K562 (cell line): ENCODE results near the gene PTPRO. TPM values are rescaled to one million over a fixed set of nuclear protein-coding genes. Genes with fewer than 3 reads are reported as not detected.

Source experiments
- ATAC-seq: fragments of 200-7000 bp; cut with Tn5 transposase; 3 replicates; pipeline ENCODE4 v1.9.1; 2020; ENCODE audit warnings: moderate library complexity
- BruUV-seq: library from RNA; stranded (reverse); fragments of 400-500 nt; replicated peaks from 2 replicates; lab custom pipeline; 2021; lab: Mats Ljungman, UMichigan
- CTCF ChIA-PET: fragments of 300-600 bp; formaldehyde crosslinking; extraction: SDS; loops from one replicate; lab custom pipeline; 2021; ENCODE audit warnings: low intra/inter-chr PET ratio; lab: Yijun Ruan, JAX
- POLR2A ChIA-PET: fragments of 300-600, 350-650 bp; sonication (Branson Sonifier 250); formaldehyde crosslinking; extraction: SDS; loops from one replicate; lab custom pipeline; 2021; ENCODE audit warnings: antibody characterized with exemption, inconsistent platforms; lab: Yijun Ruan, JAX
- DNase-seq, 4 experiments: peaks; one replicate each; pipeline versions ENCODE4 v3.0.0 to v3.0.0-alpha.2; 2011 to 2018; ENCODE audit warnings: low spot score in 3 of 4, mixed read lengths in 3 of 4; ENCODE audit errors: extremely low read depth in 1 of 4
- FAIRE-seq: peaks from 2 replicates; lab custom pipeline; 2011; peaks lifted over from hg19 to GRCh38; lab: Jason Lieb, UNC
- H2AFZ ChIP-seq: 2 replicates; pipeline ENCODE4 v1.6.0; 2011; ENCODE audit warnings: low read depth, low read length, control low read depth, inconsistent platforms
- H3K27ac ChIP-seq: fragments of 200-600 bp; 3 replicates; pipeline ENCODE4 v1.8.0; 2011; ENCODE audit warnings: low read depth, mild to moderate bottlenecking, control low read depth, inconsistent platforms, low read length, moderate library complexity, mixed read lengths; ENCODE audit errors: extremely low read depth
- H3K27me3 ChIP-seq, 2 experiments: fragments of 300-600 bp in 1 of 2; 2 replicates in 1 of 2; 3 replicates in 1 of 2; pipeline versions ENCODE4 v1.6.0 to v1.8.0; 2011; ENCODE audit warnings: inconsistent platforms in 2 of 2, low read length in 2 of 2, mild to moderate bottlenecking in 1 of 2, mixed read lengths in 1 of 2, moderate library complexity in 1 of 2; ENCODE audit not compliant: control insufficient read depth in 2 of 2, insufficient read depth in 2 of 2
- H3K36me3 ChIP-seq: fragments of 300-600 bp; 3 replicates; pipeline ENCODE4 v1.8.0; 2011; ENCODE audit warnings: mild to moderate bottlenecking, low read length, inconsistent platforms; ENCODE audit not compliant: control insufficient read depth, insufficient read depth
- H3K4me1 ChIP-seq, 2 experiments: fragments of 200-600 bp in 1 of 2; replicated peaks in 1 of 2; 2 replicates in 1 of 2; 3 replicates in 1 of 2; pipeline versions ENCODE4 v1.5.1 to v1.8.0; 2011; ENCODE audit warnings: inconsistent platforms in 2 of 2, low read length in 2 of 2, mild to moderate bottlenecking in 1 of 2, mixed read lengths in 1 of 2, moderate library complexity in 1 of 2; ENCODE audit not compliant: control insufficient read depth in 2 of 2, insufficient read depth in 2 of 2
- H3K4me2 ChIP-seq: 2 replicates; pipeline ENCODE4 v1.6.1; 2011; ENCODE audit warnings: low read length, control low read depth, inconsistent platforms, mixed read lengths; ENCODE audit not compliant: insufficient read depth
- H3K4me3 ChIP-seq: fragments of 200-600 bp; sonication (generic), shearing (Covaris generic); 2 replicates; pipeline ENCODE4 v1.5.1; 2016; ENCODE audit warnings: control low read depth, inconsistent platforms
- H3K79me2 ChIP-seq: fragments of 200-600 bp; 3 replicates; pipeline ENCODE4 v1.8.0; 2011; ENCODE audit warnings: low read length, inconsistent platforms; ENCODE audit not compliant: control insufficient read depth, insufficient read depth
- H3K9ac ChIP-seq, 2 experiments: 2 replicates each; pipeline versions ENCODE4 v1.6.0 to v1.6.1; 2011; ENCODE audit warnings: low read depth in 2 of 2, low read length in 2 of 2, control low read depth in 1 of 2, inconsistent platforms in 1 of 2, mild to moderate bottlenecking in 1 of 2, mixed read lengths in 1 of 2; ENCODE audit not compliant: insufficient read depth in 1 of 2
- H3K9me1 ChIP-seq: one replicate; pipeline ENCODE4 v1.6.0; 2011; ENCODE audit warnings: inconsistent platforms, mild to moderate bottlenecking, low read length, moderate library complexity; ENCODE audit not compliant: control insufficient read depth, insufficient read depth
- H3K9me3 ChIP-seq: replicated peaks from 2 replicates; pipeline ENCODE4 v1.5.1; 2011; ENCODE audit warnings: low read depth, low read length, inconsistent platforms; ENCODE audit not compliant: control insufficient read depth, insufficient read depth
- H4K20me1 ChIP-seq: replicated peaks from 2 replicates; pipeline ENCODE4 v1.6.1; 2011; ENCODE audit warnings: low read length, inconsistent platforms, mixed read lengths; ENCODE audit not compliant: control insufficient read depth, insufficient read depth
- GABPA ChIP-seq: fragments of 200-800 bp; sonication (Bioruptor generic); conservative IDR thresholded peaks from 2 replicates; pipeline ENCODE4 v1.6.1; 2016; ENCODE audit warnings: low read depth, missing genetic modification characterization, missing compliant biosample characterization
- POLR3G ChIP-seq: IDR thresholded peaks from 2 replicates; pipeline ENCODE4 v1.6.1; 2011; ENCODE audit not compliant: insufficient read length, insufficient replicate concordance; ENCODE audit errors: extremely low read depth
- RAD21 ChIP-seq, 2 experiments: fragments of 250-450 bp in 1 of 2; fragments of 450-650 bp in 1 of 2; sonication (Bioruptor Pico) in 1 of 2; formaldehyde crosslinking in 1 of 2; IDR thresholded peaks in 1 of 2; conservative IDR thresholded peaks in 1 of 2; 2 replicates each; pipeline versions ENCODE4 v1.4.0 to v1.8.0; 2020 to 2022; ENCODE audit warnings: mild to moderate bottlenecking in 2 of 2, moderate library complexity in 1 of 2
- REST ChIP-seq, 2 experiments: fragments of 450-650 bp; formaldehyde crosslinking in 1 of 2; IDR thresholded peaks; 2 replicates each; pipeline versions ENCODE4 v1.4.0 to v1.6.1; 2014 to 2020; ENCODE audit warnings: mild to moderate bottlenecking in 2 of 2, borderline replicate concordance in 1 of 2, low read depth in 1 of 2
- SMAD1 ChIP-seq: fragments of 150-350 bp; IDR thresholded peaks from 2 replicates; pipeline ENCODE4 v1.6.1; 2014; ENCODE audit warnings: low read length, low read depth; ENCODE audit not compliant: partially characterized antibody
- SMC3 ChIP-seq: conservative IDR thresholded peaks from 2 replicates; pipeline ENCODE4 v1.6.1; 2011; ENCODE audit warnings: low read depth, low read length, improper control_type of control experiment; ENCODE audit not compliant: insufficient read depth
- TRIM25 ChIP-seq: fragments of 450-650 bp; IDR thresholded peaks from 2 replicates; pipeline ENCODE4 v1.7.0; 2016; ENCODE audit warnings: borderline replicate concordance
- ZC3H11A ChIP-seq: IDR thresholded peaks from 2 replicates; pipeline ENCODE4 v1.6.1; 2012; ENCODE audit warnings: low read depth, low read length, improper control_type of control experiment
- WGBS: fragments of 100-300 bp; shearing (Covaris generic); methylation state at CpG from one replicate; pipeline ENCODE4 v1.1.6; 2016; ENCODE audit warnings: low coverage, mixed read lengths; ENCODE audit not compliant: insufficient coverage; ENCODE audit errors: missing lambda C conversion rate; 5-methylcytosine and 5-hydroxymethylcytosine counted together
- in situ Hi-C: fragments of 300-500 bp; cut with MboI; formaldehyde crosslinking; loops from 4 replicates; pipeline ENCODE4 v1.15.0; 2018; ENCODE audit warnings: inconsistent platforms, mixed read lengths
- intact Hi-C: fragments of 100-400 bp; cut with micrococcal nuclease; formaldehyde crosslinking; loops from 2 replicates; pipeline ENCODE4 v1.14.2; 2022
- polyA plus RNA-seq, 8 experiments: library from polyadenylated mRNA; depleted of rRNA in 4 of 8; stranded (reverse) in 5 of 8; unstranded in 3 of 8; fragments of >200 nt; fragmentation: Nextera tagmentation in 2 of 8; fragmentation: Illumina TruSeq in 1 of 8; extraction: Ambion mirVana in 2 of 8; extraction: Trizol in 1 of 8; gene quantifications; 2 replicates each; pipeline versions ENCODE4 v1.2.1 to v1.2.3, GENCODE V29; 2011 to 2014; ENCODE audit warnings: inconsistent platforms in 1 of 8, missing spikeins in 1 of 8
- total RNA-seq, 7 experiments: library from RNA; depleted of rRNA in 6 of 7; stranded (reverse); fragments of >200 nt in 6 of 7; fragmentation: Illumina TruSeq in 2 of 7; extraction: Trizol in 2 of 7; gene quantifications; 2 replicates each; pipeline versions ENCODE4 v1.2.1 to v1.2.3, GENCODE V29; 2011 to 2021; ENCODE audit warnings: low replicate concordance in 1 of 7

The PTPRO gene
- total and polyA plus RNA-seq, 9 of the 15 experiments (the other 6 are each of a cell fraction or from before 2014, with no cell fraction given): 0.22 TPM; not detected in 8

GRCh38 chr12:15274561-15274967 is 47.7 kb upstream of the PTPRO start (continued):
- TF ChIP-seq TRIM25 (no peak), POLR3G (no peak), ZC3H11A (no peak)

- FAIRE-seq (peak; percentile 44), ATAC-seq (peak; percentile 59; the same call in 1 of the 3 replicates), DNase-seq (peak; percentile 13 to 40 (median 20))
- Histone ChIP-seq H3K79me2 (no peaks in the 10 kb centered on the region), H3K9me1 (no peaks in the 10 kb centered on the region), H3K9me3 (no peaks in the 10 kb centered on the region), H3K4me2 (no peak overlapping the region), H2AFZ (no peak overlapping the region), H4K20me1 (no peaks in the 10 kb centered on the region), H3K27ac (no peak overlapping the region), H3K9ac (no peak overlapping the region), H3K36me3 (no peaks in the 10 kb centered on the region), H3K4me1 (no peaks in the 10 kb centered on the region), H3K27me3 (no peaks in the 10 kb centered on the region), H3K4me3 (no peak overlapping the region)
- in situ Hi-C loops: loop anchor here (10.0 kb wide), 1 partner anchor 579 kb away; no protein-coding TSS in a partner anchor
- POLR2A ChIA-PET: interaction anchor here (0.5 kb wide), 1 partner anchor 418 kb away, joined by 3 read pairs; no protein-coding TSS in a partner anchor
- intact Hi-C loops: loop anchor here (5.0 to 10.0 kb wide), 3 partner anchors 306 to 581 kb away; no protein-coding TSS in a partner anchor
- no TSS peak for BruUV-seq
- 12% methylated on average over 7 of the region's 8 CpGs for WGBS
- CTCF ChIA-PET: interaction anchor here (0.8 kb wide), 1 partner anchor 247 kb away, joined by 3 read pairs; no protein-coding TSS in a partner anchor
- TF ChIP-seq REST (IDR thresholded peaks at IDR 0.05; ENCODE audit: borderline replicate concordance) (0 out of 2 replicates have a peak, but pooled peaks have one; percentile 34), REST (CRISPR knock-in tag; IDR thresholded peaks at IDR 0.05; ENCODE audit: low read depth) (no peak), SMAD1 (no peak), RAD21 (CRISPR knock-in tag; conservative IDR thresholded peaks at IDR 0.05 in 1 of 2, IDR thresholded peaks at IDR 0.05 in 1 of 2) (peak; percentile 42 to 63), GABPA (tag) (no peak), SMC3 (peak; percentile 43; the same call in 1 of the 2 replicates)
These were observed 46.1 kb upstream of the PTPRO start for GRCh38 chr12:15276088-15276698.
